Glomerular visceral epithelial cell (primary cell): ENCODE measurements around the gene GOLGA6L9.
"Not testable (repeated sequence)": the region's sequence is repeated elsewhere in the genome, so short reads cannot be mapped to it uniquely, and the experiment has no call there.

Experiments
- DNase-seq: peaks from one replicate; pipeline ENCODE4 v3.0.0-alpha.2; 2016; ENCODE audit errors: extremely low spot score

GOLGA6L9 gene

GRCh38 chr15:82429693-82430092 is at the start of gene GOLGA6L9:
GOLGA6L9 (plus strand) TSS chr15:82429816; CDS start chr15:82430080, 264 bp downstream.
- not testable (repeated sequence) for DNase-seq

- not testable (repeated sequence) for DNase-seq
Observed at GRCh38 chr15:82381330-82381955, 48.2 kb upstream of the GOLGA6L9 start.

- DNase-seq, result not testable (repeated sequence)
Observed at GRCh38 chr15:82387209-82387608, 42.4 kb upstream of the GOLGA6L9 start.

GRCh38 chr15:82390152-82390551 is 39.5 kb upstream of the GOLGA6L9 start:
- not testable (repeated sequence) for DNase-seq

- DNase-seq, result not testable (repeated sequence)
Observed at GRCh38 chr15:82392077-82392476, 37.5 kb upstream of the GOLGA6L9 start.

GRCh38 chr15:82393671-82394070 is 35.9 kb upstream of the GOLGA6L9 start:
- peak; percentile 89 for DNase-seq

- peak; percentile 6 for DNase-seq
Observed at GRCh38 chr15:82395788-82396187, 33.8 kb upstream of the GOLGA6L9 start.

- DNase-seq, result no peak
Observed at GRCh38 chr15:82397817-82398216, 31.8 kb upstream of the GOLGA6L9 start.

- DNase-seq, result no peak
Observed at GRCh38 chr15:82398785-82399184, 30.8 kb upstream of the GOLGA6L9 start.

- DNase-seq, result not testable (repeated sequence)
Observed at GRCh38 chr15:82399366-82400103, 30.1 kb upstream of the GOLGA6L9 start.

- not testable (repeated sequence) for DNase-seq
Observed at GRCh38 chr15:82401918-82402317, 27.7 kb upstream of the GOLGA6L9 start.

- not testable (repeated sequence) for DNase-seq
Observed at GRCh38 chr15:82402341-82402740, 27.3 kb upstream of the GOLGA6L9 start.

GRCh38 chr15:82406211-82406610 is 23.4 kb upstream of the GOLGA6L9 start:
- not testable (repeated sequence) for DNase-seq

- not testable (repeated sequence) for DNase-seq
Observed at GRCh38 chr15:82410306-82410705, 19.3 kb upstream of the GOLGA6L9 start.

GRCh38 chr15:82411595-82411994 is 18.0 kb upstream of the GOLGA6L9 start:
- not testable (repeated sequence) for DNase-seq

GRCh38 chr15:82414525-82415191 is 15.0 kb upstream of the GOLGA6L9 start:
- DNase-seq, result peak; percentile 14

GRCh38 chr15:82420516-82420915 is 9.1 kb upstream of the GOLGA6L9 start:
- DNase-seq, result not testable (repeated sequence)

GRCh38 chr15:82420966-82421365 is 8.7 kb upstream of the GOLGA6L9 start:
- not testable (repeated sequence) for DNase-seq

- DNase-seq, result not testable (repeated sequence)
Observed at GRCh38 chr15:82427117-82427516, 2.5 kb upstream of the GOLGA6L9 start.

- not testable (repeated sequence) for DNase-seq
Observed at GRCh38 chr15:82445420-82445819, 15.8 kb downstream of the GOLGA6L9 start.

- DNase-seq, result not testable (repeated sequence)
Observed at GRCh38 chr15:82457336-82457735, 27.7 kb downstream of the GOLGA6L9 start.

- DNase-seq, result not testable (repeated sequence)
Observed at GRCh38 chr15:82465629-82466028, 36.0 kb downstream of the GOLGA6L9 start.
